Superior temporal gyrus (tissue), 1 donor: ENCODE results near the gene GGA1.
A peak's percentile ranks its signal among the peaks of the same experiment; 100 is the strongest.

Source experiments
- DNase-seq: peaks from one replicate; pipeline ENCODE4 v3.0.0-alpha.2; 2016; ENCODE audit errors: extremely low spot score

Gene GGA1

GRCh38 chr22:37608477-37609239 lies at the start of gene GGA1:
Gene GGA1 (plus strand): TSS chr22:37608834. CDS start chr22:37608861, 27 bp downstream.
- DNase-seq, result peak; percentile 99

DNA sequence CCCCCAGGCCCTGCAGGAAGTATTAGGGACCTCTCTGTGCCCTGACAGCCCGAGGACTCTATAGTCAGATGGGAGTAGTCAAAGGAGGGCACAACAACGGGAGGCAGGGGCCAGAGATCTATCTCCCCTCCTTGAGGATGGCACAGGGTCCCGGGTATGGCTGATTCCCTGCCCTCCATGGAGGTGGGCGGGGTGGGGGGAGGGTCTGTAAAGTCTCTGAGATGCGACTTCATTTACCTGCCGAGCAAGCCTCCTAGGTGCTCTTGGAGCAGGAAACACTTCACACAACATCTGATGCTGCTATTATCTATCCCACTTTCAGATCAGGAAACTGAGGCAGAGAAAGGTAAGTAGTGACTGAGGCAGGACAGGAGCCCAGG lies 49.1 kb upstream of the GGA1 start:
- no peak for DNase-seq

GRCh38 chr22:37559901-37560607 lies 48.6 kb upstream of the GGA1 start, which contains the start of gene CDC42EP1:
Gene CDC42EP1 (plus strand): TSS chr22:37560480. CDS start chr22:37566350, 5,870 bp downstream.
- no peak for DNase-seq

DNA sequence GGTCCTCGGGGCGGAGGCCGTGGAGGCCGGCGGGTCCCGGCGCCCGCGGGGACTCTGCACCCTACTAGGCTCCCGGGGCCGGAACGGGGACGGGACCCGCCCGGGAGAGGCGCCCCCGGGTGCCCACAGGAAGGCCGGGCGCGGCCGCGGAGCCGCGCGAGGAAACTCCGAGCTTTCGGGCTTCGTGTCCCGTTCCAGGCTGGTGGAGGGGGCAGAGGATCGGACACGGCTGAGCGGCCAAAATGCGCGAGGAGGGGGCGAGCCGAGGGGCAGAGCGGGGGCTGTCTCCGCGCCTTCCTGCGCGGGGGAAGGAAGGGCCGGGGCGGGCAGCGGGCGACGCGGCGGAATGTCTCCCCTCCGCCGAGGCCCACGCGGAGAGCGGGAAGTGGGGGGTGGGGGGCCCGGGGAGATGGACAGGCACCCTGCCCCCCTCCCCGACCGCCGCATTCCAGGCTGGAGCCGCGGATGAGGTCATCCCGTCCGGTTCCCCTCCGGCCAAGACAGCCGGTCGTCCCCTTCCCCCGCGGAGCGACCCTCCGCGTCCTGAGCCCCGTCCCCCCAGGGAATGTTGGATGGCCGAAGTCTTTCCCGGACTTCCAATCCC lies 47.9 kb upstream of the GGA1 start:
- DNase-seq, result no peak

DNA sequence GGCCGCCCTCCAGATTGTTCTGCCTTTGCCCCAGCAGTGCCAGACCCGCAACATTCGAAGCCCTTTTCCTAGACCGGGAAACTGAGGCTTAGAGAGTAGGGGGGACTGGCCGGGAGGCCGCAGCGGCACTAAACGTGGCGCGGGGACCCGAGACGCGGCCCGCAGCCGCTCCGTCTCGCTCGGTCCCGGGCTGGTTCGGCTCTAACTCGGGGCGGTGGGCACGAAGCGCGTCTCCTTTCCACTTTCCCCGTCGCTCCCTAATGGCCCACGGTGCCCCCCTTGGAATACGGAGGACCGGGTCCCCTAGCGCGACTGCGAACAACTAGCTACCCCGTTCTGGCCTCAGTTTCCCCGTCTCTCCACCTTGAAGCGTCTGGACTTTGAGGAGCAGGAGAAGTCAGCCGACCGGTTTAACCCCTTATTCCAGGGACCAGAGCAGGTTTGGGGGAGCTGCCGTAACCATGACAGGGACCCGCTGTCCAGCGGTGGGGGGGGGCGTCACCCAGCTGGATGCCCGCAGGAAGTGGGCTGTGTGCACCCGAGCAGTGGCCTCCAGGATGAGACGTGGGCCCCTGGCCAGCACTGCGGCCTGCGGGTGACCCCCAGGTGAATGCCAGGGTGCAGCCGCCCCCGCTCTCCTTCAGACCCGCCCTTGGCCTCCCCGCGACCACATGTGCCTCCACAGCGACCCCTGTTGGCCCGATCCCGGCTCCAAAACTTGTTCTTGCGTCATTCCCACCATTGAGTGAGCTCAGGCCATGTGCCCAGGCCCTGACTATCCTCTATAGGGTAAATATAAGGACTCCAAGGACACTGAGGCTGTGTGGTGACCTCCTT lies 47.2 kb upstream of the GGA1 start:
- peak; percentile 94 for DNase-seq

DNA sequence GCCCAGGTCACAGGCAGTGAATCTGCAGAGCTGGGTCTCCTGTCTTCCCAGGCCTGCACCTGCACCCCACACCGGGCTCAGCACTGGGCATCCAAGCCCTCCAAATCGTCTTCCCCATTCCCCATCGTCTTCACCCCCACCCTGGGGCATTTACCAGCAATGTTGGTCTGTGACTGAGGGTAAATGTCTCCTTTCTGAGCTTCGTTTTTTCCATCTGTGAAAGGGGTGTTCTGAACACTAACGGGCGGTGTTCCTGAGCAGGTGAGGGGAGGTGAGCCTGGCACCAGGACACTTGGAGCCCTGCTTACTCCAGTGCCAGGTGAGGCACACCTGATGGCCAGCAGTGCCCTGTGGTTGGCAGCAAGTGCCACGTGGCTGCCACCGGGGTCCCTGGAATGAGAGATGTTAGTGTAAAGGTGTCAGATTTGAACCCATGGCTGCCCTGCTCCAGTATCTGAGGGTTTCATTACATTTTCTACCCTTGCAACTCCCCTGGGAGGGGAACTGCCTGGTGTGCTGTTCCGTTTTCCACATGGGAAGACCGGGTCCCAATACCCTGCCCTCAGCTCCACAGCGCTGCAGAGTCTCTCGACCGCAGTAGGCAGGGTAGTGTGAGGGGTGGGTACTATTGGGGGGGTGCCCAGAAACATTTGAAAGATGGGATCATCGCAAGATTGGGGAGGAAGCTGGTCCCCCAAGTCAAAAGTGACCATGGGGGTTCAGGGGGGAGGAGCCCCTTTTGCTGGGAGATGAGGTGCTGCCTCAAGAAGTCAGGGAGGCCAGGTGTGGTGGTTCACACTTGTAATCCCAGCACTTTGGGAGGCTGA lies 46.4 kb upstream of the GGA1 start:
- DNase-seq, result no peak

GRCh38 chr22:37563153-37564081 lies 45.2 kb upstream of the GGA1 start:
- peak; percentile 97 for DNase-seq

GRCh38 chr22:37564111-37564711 lies 44.4 kb upstream of the GGA1 start:
- peak; percentile 55 for DNase-seq

GRCh38 chr22:37565830-37566229 lies 42.8 kb upstream of the GGA1 start:
- DNase-seq, result no peak

GRCh38 chr22:37566329-37566837 lies 42.3 kb upstream of the GGA1 start:
- DNase-seq, result no peak

- DNase-seq, result peak; percentile 88
Measured at GRCh38 chr22:37566903-37567798, 41.5 kb upstream of the GGA1 start.

DNA sequence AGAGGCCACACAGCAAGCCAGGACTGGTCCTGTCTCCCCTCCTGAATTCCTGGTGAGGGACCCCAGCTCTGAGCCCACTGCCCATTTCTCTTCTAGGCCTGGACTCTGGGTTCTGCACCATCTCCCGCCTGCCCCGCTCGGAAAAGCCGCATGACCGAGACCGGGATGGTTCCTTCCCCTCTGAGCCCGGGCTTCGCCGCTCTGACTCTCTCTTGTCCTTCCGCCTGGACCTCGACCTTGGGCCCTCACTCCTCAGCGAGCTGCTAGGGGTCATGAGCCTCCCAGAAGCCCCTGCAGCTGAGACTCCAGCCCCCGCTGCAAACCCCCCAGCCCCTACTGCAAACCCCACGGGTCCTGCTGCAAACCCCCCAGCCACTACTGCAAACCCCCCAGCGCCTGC lies 40.6 kb upstream of the GGA1 start:
- no peak for DNase-seq

GRCh38 chr22:37568448-37569008 lies 40.1 kb upstream of the GGA1 start:
- no peak for DNase-seq

DNA sequence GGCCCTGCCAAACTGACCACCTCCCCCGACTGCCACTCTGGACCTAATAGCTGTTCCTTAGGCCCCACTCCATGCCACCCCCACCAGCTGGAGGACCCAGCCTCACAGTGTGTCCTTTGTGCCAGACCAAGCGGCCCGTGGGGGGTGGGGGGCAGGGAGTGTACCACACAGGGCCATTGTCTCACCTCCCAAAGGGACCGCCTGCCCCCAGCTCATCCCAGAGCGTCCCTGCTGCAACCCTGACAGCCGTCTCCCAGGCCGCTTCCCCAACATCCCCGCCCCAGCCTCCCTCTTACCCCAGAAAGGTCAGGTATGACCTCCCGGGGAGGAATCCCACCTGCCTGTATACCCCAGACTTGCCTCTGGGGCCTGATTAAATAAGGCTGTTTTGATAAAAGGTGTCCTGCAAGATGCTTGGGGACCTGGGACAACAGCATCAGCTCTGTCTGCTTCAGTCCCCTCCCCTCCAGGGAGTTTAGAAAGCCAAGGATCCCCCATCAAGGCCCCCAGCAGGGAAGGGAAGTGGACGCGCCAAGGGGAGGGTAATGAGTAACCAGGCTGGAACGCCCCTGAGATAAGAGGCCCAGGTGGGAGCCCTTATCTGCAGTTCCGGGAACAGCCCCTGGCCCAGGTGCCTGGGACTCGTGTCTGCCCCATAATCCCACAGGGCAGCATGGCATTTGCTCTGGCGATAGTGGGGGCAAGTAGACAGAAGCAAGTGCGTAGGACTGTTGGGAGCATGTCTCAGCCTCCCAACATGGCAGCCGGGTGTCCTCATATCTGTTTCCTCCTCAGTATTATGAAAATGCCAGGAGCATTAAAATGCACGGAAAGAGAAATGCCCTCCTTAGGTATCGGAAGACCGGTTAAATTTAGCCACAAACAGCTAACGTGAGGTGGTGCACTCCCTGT lies 39.4 kb upstream of the GGA1 start:
- DNase-seq, result peak; percentile 85

DNA sequence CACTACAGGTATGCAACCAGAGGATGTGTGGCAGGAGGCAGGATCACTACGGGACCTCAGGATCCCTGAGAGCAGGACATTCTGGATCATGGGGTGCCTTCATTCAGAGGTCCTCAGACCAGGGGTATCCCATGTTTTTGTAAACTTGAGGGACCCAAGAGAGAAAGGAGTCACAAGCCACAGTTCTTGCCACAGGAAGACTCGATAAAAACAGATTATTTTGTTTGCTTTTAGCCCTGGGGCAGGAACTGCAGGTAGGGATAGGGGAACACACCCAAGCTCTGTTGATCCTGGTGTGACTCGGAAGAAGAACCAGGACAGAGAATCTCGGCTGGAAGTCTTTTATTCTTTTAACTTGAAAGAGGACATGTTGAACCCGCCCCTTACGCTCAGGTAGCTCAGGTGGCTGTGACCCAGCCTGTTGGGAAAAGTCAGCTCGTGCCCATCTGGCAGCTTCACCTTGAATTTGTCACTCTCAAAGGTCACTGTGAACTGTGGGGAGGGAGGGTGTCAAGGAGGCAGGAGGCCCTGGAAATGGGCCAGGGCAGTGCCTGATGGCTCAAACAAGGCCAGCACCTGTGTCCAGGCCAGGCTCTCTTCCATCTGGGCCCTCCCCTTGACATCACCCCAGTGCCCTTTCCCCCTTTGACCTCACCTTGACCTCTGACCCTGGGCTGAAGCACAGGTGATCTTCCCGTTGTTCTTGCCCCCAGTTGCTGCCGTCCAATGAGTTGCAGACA lies 38.5 kb upstream of the GGA1 start:
- DNase-seq, result peak; percentile 46

DNA sequence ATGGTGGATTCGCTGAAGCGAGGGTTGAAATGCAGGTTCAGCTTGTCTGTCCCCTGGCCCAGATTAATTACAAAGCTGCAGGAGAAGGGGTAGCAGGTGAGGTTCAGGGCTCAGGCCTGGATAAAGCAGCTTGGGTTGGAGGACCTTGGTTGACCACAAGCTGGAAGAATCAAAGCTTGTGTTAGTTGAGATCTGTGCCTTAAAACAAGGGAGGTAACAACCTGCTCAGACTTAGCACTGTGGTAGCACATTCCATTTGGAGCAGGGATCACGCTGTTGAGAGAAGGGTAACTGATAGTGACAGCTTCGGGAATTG lies 38.0 kb upstream of the GGA1 start:
- no peak for DNase-seq
